Body of pancreas (tissue), 4 donors: ENCODE results near the gene CD81. TPM values are rescaled to one million over a fixed set of nuclear protein-coding genes. Genes with fewer than 3 reads are reported as not detected.

Experiments
- ATAC-seq: fragments of 150-250 bp; one replicate; pipeline ENCODE4 v1.9.1; 2016
- DNase-seq, 4 donors: peaks; one replicate each; pipeline ENCODE4 v3.0.0-alpha.2; 2019
- H3K27ac ChIP-seq, 4 donors: fragments of 200-600 bp; sonication (generic); 1 replicate in 3 of 4; 2 replicates in 1 of 4; pipeline versions ENCODE4 v1.5.1 to v1.6.1; 2016 to 2019; ENCODE audit warnings: mild to moderate bottlenecking in 1 of 4, mixed read lengths in 1 of 4, moderate library complexity in 1 of 4
- H3K27me3 ChIP-seq, 2 donors: fragments of 200-600 bp; sonication (generic); one replicate each; pipeline ENCODE4 v1.6.0; 2016; ENCODE audit warnings: mild to moderate bottlenecking in 1 of 2
- H3K36me3 ChIP-seq, 2 donors: fragments of 200-600 bp; sonication (generic); replicated peaks in 1 of 2; 2 replicates each; pipeline ENCODE4 v1.5.1; 2016; ENCODE audit warnings: low read depth in 2 of 2; ENCODE audit not compliant: insufficient read depth in 1 of 2
- H3K4me1 ChIP-seq: fragments of 200-600 bp; sonication (generic); one replicate; pipeline ENCODE4 v1.6.0; 2016
- H3K4me3 ChIP-seq, 2 donors: fragments of 200-600 bp; sonication (generic); 1 replicate in 1 of 2; 2 replicates in 1 of 2; pipeline ENCODE4 v1.5.1; 2016 to 2019
- H3K9me3 ChIP-seq, 3 donors: fragments of 200-600 bp; sonication (generic); 1 replicate in 2 of 3; 2 replicates in 1 of 3; pipeline ENCODE4 v1.5.1; 2016
- CTCF ChIP-seq, 7 experiments: fragments of 450-650 bp in 4 of 7; fragments of 200-600 bp in 3 of 7; sonication (generic) in 3 of 7; IDR thresholded peaks; one replicate each; pipeline ENCODE4 v1.5.1; 2016 to 2019; ENCODE audit warnings: antibody characterized with exemption in 7 of 7
- POLR2A ChIP-seq, 3 donors: fragments of 450-650 bp; IDR thresholded peaks; one replicate each; pipeline ENCODE4 v1.6.1; 2016; ENCODE audit warnings: antibody characterized with exemption in 3 of 3, mild to moderate bottlenecking in 2 of 3
- WGBS, 2 donors: methylation state at CpG; one replicate each; pipeline ENCODE4 v1.1.5; 2017; 5-methylcytosine and 5-hydroxymethylcytosine counted together
- intact Hi-C: fragments of 100-400 bp; cut with DNase I; formaldehyde crosslinking; loops from one replicate; pipeline ENCODE4 v1.15.1; 2023
- total RNA-seq, 2 donors: library from RNA; depleted of rRNA; stranded (reverse); fragments of >200 nt; gene quantifications; one replicate each; pipeline ENCODE4 v1.1.0, GENCODE V29; 2016

Gene CD81
- total RNA-seq, 2 donors from 2014 or later: 217 to 332 TPM

GRCh38 chr11:2443406-2443805 lies 66.3 kb downstream of the CD81 start:
- 50 to 68% methylated on average over 4 to 11 of the region's 11 CpGs for WGBS, 2 donors
- DNase-seq (no peak), ATAC-seq (no peak)
- intact Hi-C loops: no loop called here
- Histone ChIP-seq H3K4me1 (peaks cover 51% of the 10 kb centered on the region), H3K9me3 (no peaks in the 10 kb centered on the region), H3K27me3 (no peaks in the 10 kb centered on the region), H3K27ac (peak overlapping the region in 3 of 4 donors; percentile 78 to 87 (median 83)), H3K36me3 (no peaks in the 10 kb centered on the region), H3K4me3 (no peak overlapping the region)
- TF ChIP-seq CTCF (IDR thresholded peaks at IDR 0.05) (no peak), POLR2A (IDR thresholded peaks at IDR 0.05) (no peak)

GRCh38 chr11:2443881-2444820 lies 67.0 kb downstream of the CD81 start, which contains the start of gene TRPM5:
TRPM5 (minus strand) TSS chr11:2444514; CDS start chr11:2423036, 21,478 bp downstream.
- peak; percentile 60 to 72 (median 70) for DNase-seq
- no peaks in the 10 kb centered on the region for H3K27me3 ChIP-seq
- peak; percentile 32 for ATAC-seq
- no peaks in the 10 kb centered on the region for H3K9me3 ChIP-seq
- peaks cover 58% of the 10 kb centered on the region for H3K4me1 ChIP-seq
- TF ChIP-seq CTCF (IDR thresholded peaks at IDR 0.05) (no peak), POLR2A (IDR thresholded peaks at IDR 0.05) (peak in 2 of 3 donors; percentile 27 to 41)
- intact Hi-C loops: no loop called here
- H3K27ac ChIP-seq: peak within 1 kb of the TSS; percentile 81 to 87 (median 85)
- peak within 1 kb of the TSS; percentile 9 to 69 for H3K4me3 ChIP-seq
- 16 to 23% methylated on average over 14 to 45 of the region's 64 CpGs for WGBS, 2 donors
- no peaks in the 10 kb centered on the region for H3K36me3 ChIP-seq

- Histone ChIP-seq H3K27ac (peak within 1 kb of the TSS; percentile 81 to 87 (median 85)), H3K4me3 (peak within 1 kb of the TSS; percentile 9 to 69), H3K4me1 (peaks cover 61% of the 10 kb centered on the region), H3K9me3 (no peaks in the 10 kb centered on the region), H3K27me3 (no peaks in the 10 kb centered on the region), H3K36me3 (no peaks in the 10 kb centered on the region)
- TF ChIP-seq POLR2A (IDR thresholded peaks at IDR 0.05) (peak in 2 of 3 donors; percentile 53 to 86), CTCF (IDR thresholded peaks at IDR 0.05) (peak in 3 of 7 experiments; percentile 8 to 47 (median 37))
- peak; percentile 79 for ATAC-seq
- peak; percentile 80 to 90 (median 84) for DNase-seq
- intact Hi-C loops: no loop called here
- 1 to 2% methylated on average over 23 to 101 of the region's 116 CpGs for WGBS, 2 donors
These were observed 68.0 kb downstream of the CD81 start, which contains the start of gene KCNQ1 for GRCh38 chr11:2444821-2445745. KCNQ1 (plus strand) TSS chr11:2445008; CDS start chr11:2445099, 91 bp downstream.

GRCh38 chr11:2445746-2446551 lies 68.8 kb downstream of the CD81 start:
- peak; percentile 78 to 87 (median 84) for DNase-seq
- Histone ChIP-seq H3K4me3 (peak overlapping the region; percentile 9 to 69), H3K9me3 (no peaks in the 10 kb centered on the region), H3K27ac (peak overlapping the region; percentile 81 to 87 (median 83)), H3K27me3 (no peaks in the 10 kb centered on the region), H3K36me3 (no peaks in the 10 kb centered on the region), H3K4me1 (peaks cover 58% of the 10 kb centered on the region)
- WGBS, 2 donors: 17% methylated on average over 23 of the region's 23 CpGs; no CpG with 5 or more reads in 1 of the 2 donors
- no peak for TF ChIP-seq CTCF (IDR thresholded peaks at IDR 0.05)
- peak; percentile 40 to 80 (median 60) for TF ChIP-seq POLR2A (IDR thresholded peaks at IDR 0.05)
- intact Hi-C loops: no loop called here
- ATAC-seq: peak; percentile 50
